Superior temporal gyrus (tissue), 1 donor: ENCODE data around the gene ZNF200.
"Not testable (repeated sequence)": the region's sequence is repeated elsewhere in the genome, so short reads cannot be mapped to it uniquely, and the experiment has no call there.

ENCODE experiments used
- DNase-seq: peaks from one replicate; pipeline ENCODE4 v3.0.0-alpha.2; 2016; ENCODE audit errors: extremely low spot score

The ZNF200 gene, protein sequence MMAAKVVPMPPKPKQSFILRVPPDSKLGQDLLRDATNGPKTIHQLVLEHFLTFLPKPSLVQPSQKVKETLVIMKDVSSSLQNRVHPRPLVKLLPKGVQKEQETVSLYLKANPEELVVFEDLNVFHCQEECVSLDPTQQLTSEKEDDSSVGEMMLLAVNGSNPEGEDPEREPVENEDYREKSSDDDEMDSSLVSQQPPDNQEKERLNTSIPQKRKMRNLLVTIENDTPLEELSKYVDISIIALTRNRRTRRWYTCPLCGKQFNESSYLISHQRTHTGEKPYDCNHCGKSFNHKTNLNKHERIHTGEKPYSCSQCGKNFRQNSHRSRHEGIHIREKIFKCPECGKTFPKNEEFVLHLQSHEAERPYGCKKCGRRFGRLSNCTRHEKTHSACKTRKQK

GRCh38 chr16:3234857-3235561 lies at the start of gene ZNF200:
TSS of gene ZNF200 (minus strand) at chr16:3235158. CDS start at chr16:3233755, 1,403 bp downstream.
- peak; percentile 97 for DNase-seq

DNA sequence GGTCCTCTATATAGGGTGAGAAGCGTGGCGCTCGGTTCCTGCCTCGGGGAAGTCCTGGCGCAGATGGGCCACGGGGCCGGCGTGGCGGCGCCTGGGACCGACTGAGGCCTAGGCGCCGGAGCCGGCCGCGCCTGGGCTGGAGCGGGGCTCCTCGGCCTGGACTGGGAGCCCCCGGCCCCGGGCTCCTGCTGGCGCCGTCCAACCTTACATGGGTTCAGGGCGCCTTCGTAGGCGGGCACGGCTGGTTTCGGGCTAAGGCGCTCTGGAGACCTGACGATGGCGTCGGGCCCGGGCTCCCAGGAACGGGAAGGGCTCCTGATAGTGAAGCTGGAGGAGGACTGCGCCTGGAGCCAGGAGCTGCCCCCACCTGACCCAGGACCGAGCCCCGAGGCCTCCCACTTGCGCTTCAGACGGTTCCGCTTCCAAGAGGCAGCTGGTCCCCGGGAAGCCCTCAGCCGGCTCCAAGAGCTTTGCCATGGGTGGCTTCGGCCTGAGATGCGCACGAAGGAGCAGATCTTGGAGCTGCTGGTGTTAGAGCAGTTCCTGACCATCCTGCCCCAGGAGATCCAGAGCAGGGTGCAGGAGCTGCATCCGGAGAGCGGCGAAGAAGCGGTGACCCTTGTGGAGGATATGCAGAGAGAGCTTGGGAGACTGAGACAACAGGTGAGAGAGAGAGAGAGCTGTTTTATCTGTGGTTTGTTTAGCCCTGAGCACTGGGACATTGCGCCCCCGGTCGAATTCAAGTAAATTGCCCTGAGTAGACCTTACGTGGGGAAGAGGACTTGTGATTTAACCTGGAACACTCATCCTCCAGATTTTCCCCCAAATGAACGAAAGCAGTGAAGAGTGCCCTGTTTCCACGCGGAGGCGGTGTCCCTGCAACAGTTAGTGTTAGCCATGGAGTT lies 48.8 kb upstream of the ZNF200 start:
- DNase-seq = no peak

- DNase-seq = peak; percentile 99
Observed at GRCh38 chr16:3282730-3283542, 48.0 kb upstream of the ZNF200 start, which contains the start of gene ZNF263. TSS of gene ZNF263 (plus strand) at chr16:3283491. CDS start at chr16:3283819, 328 bp downstream.

DNA sequence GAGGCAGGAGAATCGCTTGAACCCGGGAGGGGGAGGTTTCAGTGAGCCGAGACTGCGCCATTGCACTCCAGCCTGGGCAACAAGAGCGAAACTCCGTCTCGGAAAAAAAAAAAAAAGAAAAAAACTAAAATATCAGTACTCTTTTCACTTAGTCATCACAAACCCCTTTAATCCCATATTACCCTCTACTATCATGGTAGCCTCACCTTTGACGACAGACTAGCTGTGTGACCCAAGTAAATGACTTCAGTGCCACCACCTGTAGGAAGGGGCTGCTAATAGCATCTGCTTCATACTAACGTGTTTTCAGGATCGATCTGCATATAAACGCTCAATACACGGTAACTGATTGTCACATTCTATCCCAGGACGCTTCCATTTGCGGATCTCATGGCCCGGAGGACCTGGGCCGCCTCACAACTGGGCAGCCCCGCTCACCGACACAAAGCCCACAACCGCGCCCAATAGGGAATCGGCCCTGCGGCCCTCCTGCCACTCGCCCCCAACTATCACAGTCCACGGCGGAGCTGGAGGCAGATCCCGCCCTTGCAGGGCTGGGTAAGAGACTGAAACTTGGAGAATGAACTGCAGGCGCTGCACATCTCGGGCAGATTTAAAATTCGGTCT lies 47.3 kb upstream of the ZNF200 start:
- no peak for DNase-seq

DNA sequence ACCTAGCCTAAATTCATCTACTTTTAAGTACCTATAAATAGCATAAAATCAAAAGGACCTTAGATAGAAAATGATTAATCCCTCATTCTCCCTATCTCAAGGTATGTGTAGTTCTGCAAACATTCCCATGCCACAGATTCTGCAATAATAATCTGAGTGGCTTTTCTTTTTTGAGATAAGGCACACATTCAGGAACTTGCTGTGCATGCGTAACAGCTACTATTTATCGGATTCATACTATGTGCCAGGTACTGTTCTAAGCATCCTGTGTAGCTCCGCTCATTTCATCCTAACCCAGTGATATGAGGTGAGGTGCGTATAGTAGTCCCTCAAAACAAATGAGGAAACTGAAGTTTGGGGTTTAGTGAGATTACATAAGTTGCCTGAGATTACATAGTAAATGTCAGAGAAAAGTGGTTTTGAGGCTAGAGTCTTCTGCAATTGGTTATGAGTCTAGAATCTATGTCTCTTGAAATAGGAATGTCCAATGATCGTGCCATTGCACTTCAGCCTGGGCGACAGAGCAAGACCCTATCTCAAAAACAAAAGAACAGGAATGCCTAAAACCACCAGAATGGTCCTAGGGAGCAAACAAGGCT lies 46.4 kb upstream of the ZNF200 start:
- DNase-seq = no peak

- DNase-seq = no peak
Observed at GRCh38 chr16:3276679-3277078, 41.7 kb upstream of the ZNF200 start.

GRCh38 chr16:3274947-3275346 lies 40.0 kb upstream of the ZNF200 start:
- no peak for DNase-seq

DNA sequence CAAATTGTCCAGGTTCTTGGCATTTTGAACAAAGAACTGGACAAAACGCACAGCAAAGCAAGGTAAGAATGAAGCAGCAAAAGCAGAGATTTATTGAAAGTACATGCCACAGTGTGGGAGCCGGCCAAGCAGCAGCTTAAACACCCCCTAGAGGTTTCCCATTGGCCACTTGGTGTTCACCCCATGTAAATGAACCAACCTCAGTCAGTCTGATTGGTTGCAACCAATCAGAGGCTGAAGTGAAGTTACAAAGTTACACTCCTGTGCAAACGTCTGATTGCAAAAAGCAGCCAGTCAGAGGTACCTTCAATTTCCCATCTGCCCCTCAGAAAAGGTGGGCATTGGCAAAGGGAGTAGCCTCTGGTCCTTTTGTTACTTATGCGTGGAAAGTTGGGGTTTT lies 39.5 kb upstream of the ZNF200 start:
- DNase-seq = no peak

DNA sequence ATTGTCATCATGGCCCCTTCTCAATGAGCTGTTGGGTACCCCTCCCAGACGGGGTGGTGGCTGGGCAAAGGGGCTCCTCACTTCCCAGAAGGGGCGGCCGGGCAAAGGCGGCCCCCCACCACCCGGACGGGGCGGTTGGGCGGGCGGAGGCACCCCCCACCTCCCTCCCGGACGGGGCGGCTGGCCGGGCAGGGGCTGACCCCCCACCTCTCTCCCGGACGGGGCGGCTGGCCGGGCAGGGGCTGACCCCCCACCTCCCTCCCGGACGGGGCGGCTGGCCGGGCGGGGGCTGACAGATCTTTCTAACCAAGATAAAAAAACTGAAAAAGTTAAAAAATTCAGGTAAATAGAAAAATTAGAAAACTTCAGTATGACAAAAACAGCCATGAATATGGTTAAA lies 36.3 kb upstream of the ZNF200 start:
- DNase-seq = not testable (repeated sequence)

DNA sequence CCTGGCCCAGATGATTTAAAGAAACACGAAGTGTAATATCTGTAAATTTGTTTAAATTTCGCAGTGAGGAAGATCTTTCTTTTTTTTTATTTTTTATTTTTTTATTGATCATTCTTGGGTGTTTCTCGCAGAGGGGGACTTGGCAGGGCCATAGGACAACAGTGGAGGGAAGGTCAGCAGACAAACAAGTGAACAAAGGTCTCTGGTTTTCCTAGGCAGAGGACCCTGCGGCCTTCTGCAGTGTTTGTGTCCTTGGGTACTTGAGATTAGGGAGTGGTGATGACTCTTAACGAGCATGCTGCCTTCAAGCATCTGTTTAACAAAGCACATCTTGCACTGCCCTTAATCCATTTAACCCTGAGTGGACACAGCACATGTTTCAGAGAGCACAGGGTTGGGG lies 35.8 kb upstream of the ZNF200 start:
- not testable (repeated sequence) for DNase-seq

GRCh38 chr16:3268294-3268693 lies 33.3 kb upstream of the ZNF200 start:
- no peak for DNase-seq

- peak; percentile 25 for DNase-seq
Observed at GRCh38 chr16:3266873-3267537, 32.0 kb upstream of the ZNF200 start.

DNA sequence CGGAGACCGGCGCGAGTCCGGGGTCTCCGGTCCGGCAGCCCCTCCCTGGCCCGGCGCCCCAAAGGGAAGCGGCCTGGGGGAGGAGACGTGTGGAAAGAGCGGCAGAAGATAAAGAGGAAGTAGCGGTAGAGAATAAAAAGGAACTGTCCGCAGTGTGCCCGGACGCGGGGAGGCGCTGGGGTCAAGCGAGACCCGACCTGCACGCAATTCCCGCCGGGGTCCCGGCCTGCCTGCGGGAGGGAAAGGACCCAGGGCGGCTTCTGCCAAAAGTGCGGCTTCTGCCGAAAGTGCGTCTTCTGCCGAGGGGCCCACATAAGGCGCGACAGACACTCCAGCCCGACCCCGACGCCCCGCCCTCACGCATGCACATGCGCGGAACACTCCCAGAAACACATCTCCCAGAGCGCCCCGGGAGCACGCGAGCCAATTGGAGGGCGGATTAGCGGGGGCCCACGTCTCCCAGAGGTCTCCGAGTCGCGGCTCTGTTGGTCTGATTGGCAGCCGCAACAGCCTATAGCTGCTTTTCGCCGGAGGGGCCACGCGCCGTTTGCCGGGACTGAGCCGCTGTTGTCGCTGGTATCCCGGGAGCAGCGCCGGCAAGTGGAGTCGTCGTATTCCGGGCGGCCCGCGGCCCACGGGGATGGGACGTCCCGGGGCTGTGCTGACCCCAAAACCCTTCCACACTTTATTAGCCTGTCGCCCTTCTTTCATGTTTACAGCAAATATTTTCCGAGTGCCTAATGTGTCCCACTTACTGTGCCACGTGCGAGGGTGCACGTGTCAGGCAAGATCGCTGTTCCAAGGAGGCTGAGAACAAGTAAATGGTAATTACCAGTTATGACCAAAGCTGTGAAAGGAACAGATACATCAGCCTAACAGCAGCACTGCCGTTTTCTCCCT lies 29.4 kb upstream of the ZNF200 start:
- peak; percentile 98 for DNase-seq

DNA sequence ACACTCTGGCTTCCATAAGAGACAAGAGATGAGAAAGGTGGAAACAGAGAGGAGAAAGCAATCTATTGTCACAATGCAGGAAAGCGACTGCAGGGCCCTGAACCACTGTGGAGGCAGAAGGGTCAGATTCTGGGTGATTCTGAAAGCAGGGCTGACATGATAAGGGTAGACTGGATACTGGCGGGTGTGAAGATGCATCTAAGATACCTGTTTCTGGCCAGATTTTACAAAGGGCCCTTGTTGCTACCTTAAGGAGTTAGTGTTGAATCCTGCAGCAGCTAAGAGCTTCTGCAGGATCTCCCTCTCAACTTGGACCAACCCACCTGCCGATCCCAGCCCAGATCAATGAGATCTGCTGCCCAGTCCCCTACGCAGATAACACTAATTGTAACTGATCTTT lies 27.6 kb upstream of the ZNF200 start:
- no peak for DNase-seq

- DNase-seq = no peak
Observed at GRCh38 chr16:3259836-3260235, 24.9 kb upstream of the ZNF200 start.

- no peak for DNase-seq
Observed at GRCh38 chr16:3256866-3257465, 22.0 kb upstream of the ZNF200 start.

GRCh38 chr16:3256146-3256865 lies 21.3 kb upstream of the ZNF200 start, which contains the start of gene MEFV:
TSS of gene MEFV (minus strand) at chr16:3256633. CDS start at chr16:3256587, 46 bp downstream.
- no peak for DNase-seq
